ENCODE data around the gene MT1M. TPM values are rescaled to one million over a fixed set of nuclear protein-coding genes. Genes with fewer than 3 reads are reported as not detected.
"Not testable (repeated sequence)": the region's sequence is repeated elsewhere in the genome, so short reads cannot be mapped to it uniquely, and the experiment has no call there.

The MT1M gene
- not detected for total RNA-seq
- total RNA-seq, result 0 reads per million in 2 donors

- no peaks in the 10 kb centered on the region for H3K9me3 ChIP-seq (ENCODE audit: control insufficient read depth, low read length, poor library complexity, severe bottlenecking)
- Mint-ChIP-seq H3K36me3 (ENCODE audit: low read depth) (peaks cover 5% of the 10 kb centered on the region), H3K4me1 (peaks cover 15% of the 10 kb centered on the region), H3K4me3 (peak within 1 kb of the TSS; percentile 79), H3K27me3 (peaks cover 66% of the 10 kb centered on the region), H3K27ac (no peak within 1 kb of the TSS)
- ATAC-seq (peak; percentile 30), DNase-seq (no peak)
Measured at GRCh38 chr16:56632156-56632847, at the start of gene MT1M. TSS of gene MT1M (plus strand) at chr16:56632659. CDS start at chr16:56632732, 73 bp downstream.

GRCh38 chr16:56582911-56583310 lies 49.5 kb upstream of the MT1M start:
- not testable (repeated sequence) for H3K9me3 ChIP-seq (ENCODE audit: control insufficient read depth, low read length, poor library complexity, severe bottlenecking); H3K4me1 Mint-ChIP-seq; DNase-seq; H3K36me3 Mint-ChIP-seq (ENCODE audit: low read depth); H3K4me3 Mint-ChIP-seq; ATAC-seq
- Mint-ChIP-seq H3K27me3 (peaks cover 36% of the 10 kb centered on the region), H3K27ac (peak overlapping the region; percentile 1)

DNA sequence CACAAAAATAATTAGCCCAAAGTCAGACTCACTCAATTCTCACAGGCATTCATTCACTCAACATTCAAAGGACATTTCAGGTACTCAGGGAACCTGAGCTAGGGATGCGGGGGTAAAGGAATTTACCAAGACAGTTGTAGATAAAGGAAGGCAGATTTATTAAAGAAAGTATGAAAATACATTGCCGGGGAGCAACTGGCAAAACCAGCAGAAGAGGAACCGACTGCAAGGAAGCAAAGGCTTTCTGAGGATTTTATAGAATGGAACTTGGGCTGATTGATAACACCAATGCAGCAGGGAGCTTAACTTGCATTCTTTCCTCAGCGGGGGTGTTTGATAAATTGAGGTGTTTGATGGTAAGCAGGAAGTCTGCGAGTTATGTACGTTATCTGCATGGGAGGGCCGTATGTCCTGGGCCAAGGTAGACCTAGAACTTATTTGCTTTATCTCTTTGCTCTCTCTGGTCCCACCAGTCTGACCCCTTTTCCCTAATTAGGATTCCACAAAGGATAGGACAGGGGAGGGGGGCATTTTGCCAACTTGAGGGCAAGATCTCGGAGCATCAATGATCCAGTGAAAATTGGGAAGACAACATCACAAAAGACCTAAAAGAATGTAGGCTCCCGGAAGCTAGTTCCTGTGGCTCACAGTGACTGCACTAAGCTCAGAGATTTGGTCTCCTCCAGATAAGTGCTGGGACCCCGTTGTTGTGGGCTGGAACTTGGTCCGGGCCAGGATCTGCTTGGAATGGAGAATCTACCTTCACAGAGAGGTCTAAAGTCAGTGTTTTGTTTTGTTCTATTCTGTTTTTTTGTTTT lies 48.9 kb upstream of the MT1M start:
- H3K9me3 ChIP-seq (ENCODE audit: control insufficient read depth, low read length, poor library complexity, severe bottlenecking), result no peaks in the 10 kb centered on the region
- H3K4me1 Mint-ChIP-seq, result peaks cover 2% of the 10 kb centered on the region
- no peak for ATAC-seq
- peak overlapping the region; percentile 1 for H3K27ac Mint-ChIP-seq
- peaks cover 3% of the 10 kb centered on the region for H3K36me3 Mint-ChIP-seq (ENCODE audit: low read depth)
- no peak for DNase-seq
- H3K27me3 Mint-ChIP-seq, result peaks cover 43% of the 10 kb centered on the region
- H3K4me3 Mint-ChIP-seq, result no peak overlapping the region

DNA sequence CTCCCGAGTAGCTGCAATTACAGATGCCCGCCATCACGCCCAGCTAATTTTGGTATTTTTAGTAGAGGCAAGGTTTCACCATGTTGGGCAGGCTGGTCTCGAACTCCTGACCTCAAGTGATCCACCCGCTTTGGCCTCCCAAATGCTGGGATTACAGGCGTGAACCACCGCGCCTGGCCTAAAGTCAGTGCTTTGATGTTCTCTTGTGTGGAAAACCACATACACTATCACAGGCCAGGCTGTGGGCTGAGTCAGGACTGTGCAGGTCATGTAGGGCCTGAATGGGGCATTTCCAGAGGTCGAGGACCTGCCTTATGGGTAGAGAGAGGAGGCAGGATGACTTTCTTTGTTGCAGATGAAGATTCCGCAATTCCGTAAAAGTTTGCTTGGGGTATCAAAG lies 48.2 kb upstream of the MT1M start:
- no peak for DNase-seq
- peaks cover 48% of the 10 kb centered on the region for H3K27me3 Mint-ChIP-seq
- no peak overlapping the region for H3K4me3 Mint-ChIP-seq

GRCh38 chr16:56588781-56589140 lies 43.7 kb upstream of the MT1M start:
- no peaks in the 10 kb centered on the region for H3K9me3 ChIP-seq (ENCODE audit: control insufficient read depth, low read length, poor library complexity, severe bottlenecking)
- H3K36me3 Mint-ChIP-seq (ENCODE audit: low read depth), result peaks cover 8% of the 10 kb centered on the region
- no peak overlapping the region for H3K27ac Mint-ChIP-seq
- H3K27me3 Mint-ChIP-seq, result peaks cover 60% of the 10 kb centered on the region
- H3K4me3 Mint-ChIP-seq, result peak overlapping the region; percentile 91
- no peak for DNase-seq
- peaks cover 17% of the 10 kb centered on the region for H3K4me1 Mint-ChIP-seq
- ATAC-seq, result no peak

More for the DNA sequence above, 48.2 kb upstream of the MT1M start:
- H3K9me3 ChIP-seq (ENCODE audit: control insufficient read depth, low read length, poor library complexity, severe bottlenecking), result no peaks in the 10 kb centered on the region
- peaks cover 6% of the 10 kb centered on the region for H3K36me3 Mint-ChIP-seq (ENCODE audit: low read depth)
- H3K4me1 Mint-ChIP-seq, result peaks cover 7% of the 10 kb centered on the region
- no peak for ATAC-seq
- H3K27ac Mint-ChIP-seq, result no peak overlapping the region

DNA sequence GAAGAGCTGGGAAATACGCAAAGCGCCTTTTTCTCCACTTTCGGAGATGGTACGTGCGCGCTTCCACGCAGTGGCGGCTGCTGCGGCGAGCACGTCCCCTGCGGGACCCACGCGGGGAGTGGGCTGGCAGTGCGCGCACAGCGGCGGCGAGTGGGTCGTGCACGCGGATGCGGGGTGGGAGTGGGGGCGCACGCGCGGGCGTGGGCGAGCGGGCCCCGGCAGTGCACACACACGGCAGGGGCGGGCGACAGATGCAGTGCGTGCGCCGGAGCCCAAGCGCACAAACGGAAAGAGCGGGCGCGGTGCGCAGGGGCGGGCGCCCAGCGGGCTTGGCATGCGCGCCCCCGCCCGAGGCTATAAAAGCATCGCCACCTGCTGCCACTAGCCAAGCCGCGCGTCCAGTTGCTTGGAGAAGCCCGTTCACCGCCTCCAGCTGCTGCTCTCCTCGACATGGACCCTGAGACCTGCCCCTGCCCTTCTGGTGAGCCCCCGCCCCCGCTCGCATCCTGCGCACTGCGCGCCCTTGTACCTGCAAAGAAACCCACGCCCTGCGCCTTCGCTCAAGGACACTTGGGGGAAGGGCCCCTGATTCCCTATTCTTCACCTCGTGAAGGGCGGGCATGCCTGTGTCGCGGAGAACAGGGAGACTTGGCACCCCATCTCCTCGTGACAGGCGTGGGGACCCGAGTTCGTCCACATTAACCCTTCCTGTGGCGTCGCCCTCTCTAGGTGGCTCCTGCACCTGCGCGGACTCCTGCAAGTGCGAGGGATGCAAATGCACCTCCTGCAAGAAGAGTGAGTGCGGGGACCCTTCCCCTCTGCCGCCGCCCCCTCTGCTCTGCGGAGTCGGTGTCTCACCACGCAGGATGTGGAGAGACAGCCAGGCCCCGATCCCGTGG lies 43.1 kb upstream of the MT1M start, which contains the start of gene MT3:
Gene MT3, plus strand, starts transcription at position 388 of the 899 bp plus-strand sequence. Its CDS starts 63 bp downstream, at position 451.
- Mint-ChIP-seq H3K4me1 (peaks cover 17% of the 10 kb centered on the region), H3K27ac (no peak within 1 kb of the TSS), H3K27me3 (peaks cover 54% of the 10 kb centered on the region), H3K4me3 (peak within 1 kb of the TSS; percentile 91), H3K36me3 (ENCODE audit: low read depth) (peaks cover 8% of the 10 kb centered on the region)
- DNase-seq (no peak), ATAC-seq (peak; percentile 70)
- no peaks in the 10 kb centered on the region for H3K9me3 ChIP-seq (ENCODE audit: control insufficient read depth, low read length, poor library complexity, severe bottlenecking)

- Mint-ChIP-seq H3K27me3 (peaks cover 45% of the 10 kb centered on the region), H3K4me3 (no peak overlapping the region), H3K4me1 (peaks cover 17% of the 10 kb centered on the region), H3K27ac (no peak overlapping the region), H3K36me3 (ENCODE audit: low read depth) (peaks cover 8% of the 10 kb centered on the region)
- DNase-seq, result no peak
- H3K9me3 ChIP-seq (ENCODE audit: control insufficient read depth, low read length, poor library complexity, severe bottlenecking), result no peaks in the 10 kb centered on the region
- no peak for ATAC-seq
Measured at GRCh38 chr16:56591377-56592060, 40.9 kb upstream of the MT1M start.

GRCh38 chr16:56593573-56594291 lies 38.7 kb upstream of the MT1M start:
- Mint-ChIP-seq H3K27ac (no peak overlapping the region), H3K27me3 (peaks cover 30% of the 10 kb centered on the region), H3K36me3 (ENCODE audit: low read depth) (peaks cover 4% of the 10 kb centered on the region), H3K4me1 (peaks cover 17% of the 10 kb centered on the region), H3K4me3 (no peak overlapping the region)
- ATAC-seq (no peak), DNase-seq (no peak)
- H3K9me3 ChIP-seq (ENCODE audit: control insufficient read depth, low read length, poor library complexity, severe bottlenecking), result no peaks in the 10 kb centered on the region

GRCh38 chr16:56594292-56594619 lies 38.2 kb upstream of the MT1M start:
- no peaks in the 10 kb centered on the region for H3K9me3 ChIP-seq (ENCODE audit: control insufficient read depth, low read length, poor library complexity, severe bottlenecking)
- DNase-seq, result no peak
- no peak overlapping the region for H3K27ac Mint-ChIP-seq
- no peak overlapping the region for H3K4me3 Mint-ChIP-seq
- ATAC-seq, result no peak
- peaks cover 26% of the 10 kb centered on the region for H3K27me3 Mint-ChIP-seq
- peaks cover 14% of the 10 kb centered on the region for H3K4me1 Mint-ChIP-seq
- peaks cover 2% of the 10 kb centered on the region for H3K36me3 Mint-ChIP-seq (ENCODE audit: low read depth)

- no peak for DNase-seq
- Mint-ChIP-seq H3K36me3 (ENCODE audit: low read depth) (peaks cover 4% of the 10 kb centered on the region), H3K4me3 (no peak overlapping the region), H3K27me3 (peaks cover 22% of the 10 kb centered on the region), H3K27ac (no peak overlapping the region), H3K4me1 (peaks cover 9% of the 10 kb centered on the region)
- peak; percentile 71 for ATAC-seq
- no peaks in the 10 kb centered on the region for H3K9me3 ChIP-seq (ENCODE audit: control insufficient read depth, low read length, poor library complexity, severe bottlenecking)
Measured at GRCh38 chr16:56600398-56600999, 32.0 kb upstream of the MT1M start.

DNA sequence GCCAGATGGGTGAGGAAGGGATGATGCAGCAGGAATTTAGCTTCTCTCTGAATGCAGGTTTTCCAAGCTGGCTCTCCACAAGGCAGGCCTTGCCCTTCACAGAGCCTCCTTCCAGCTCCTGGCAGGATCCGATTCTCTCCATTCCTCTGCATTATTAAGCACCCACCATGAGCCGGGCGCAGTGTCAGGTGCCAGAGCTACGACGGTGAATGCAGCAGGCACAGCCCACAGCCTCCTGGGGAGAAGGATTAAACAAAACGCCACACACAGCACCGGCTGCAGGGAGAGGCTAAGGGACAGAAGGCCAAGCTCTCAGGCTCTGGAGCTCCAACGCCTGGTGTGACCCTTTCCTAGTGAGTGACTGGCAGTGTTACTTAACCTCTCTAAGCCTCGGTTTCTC lies 31.1 kb upstream of the MT1M start:
- Mint-ChIP-seq H3K27me3 (peaks cover 22% of the 10 kb centered on the region), H3K4me3 (no peak overlapping the region), H3K27ac (no peak overlapping the region), H3K4me1 (peaks cover 9% of the 10 kb centered on the region), H3K36me3 (ENCODE audit: low read depth) (peaks cover 4% of the 10 kb centered on the region)
- DNase-seq, result no peak
- no peaks in the 10 kb centered on the region for H3K9me3 ChIP-seq (ENCODE audit: control insufficient read depth, low read length, poor library complexity, severe bottlenecking)
- ATAC-seq, result no peak

DNA sequence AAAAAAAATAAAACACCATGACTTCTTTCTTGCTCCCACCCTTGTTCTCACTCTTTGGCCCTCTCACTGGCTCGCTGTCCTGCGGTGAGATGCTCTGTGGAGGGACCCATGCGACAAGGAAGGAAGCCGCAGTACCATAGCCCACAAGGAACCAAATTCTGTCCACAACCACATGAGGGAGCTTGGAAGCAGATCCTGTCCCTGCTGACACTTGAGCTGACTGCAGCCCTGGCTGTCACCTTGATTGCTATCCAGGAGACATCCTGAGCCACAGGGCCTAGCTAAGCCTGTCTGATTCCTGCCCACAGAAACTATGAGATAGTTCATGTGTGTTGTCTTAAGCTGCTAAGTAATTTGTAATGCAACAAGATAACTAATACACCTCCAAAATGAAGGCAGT lies 28.9 kb upstream of the MT1M start:
- no peak overlapping the region for H3K27ac Mint-ChIP-seq
- peaks cover 22% of the 10 kb centered on the region for H3K27me3 Mint-ChIP-seq
- ATAC-seq (no peak), DNase-seq (no peak)
- peaks cover 4% of the 10 kb centered on the region for H3K36me3 Mint-ChIP-seq (ENCODE audit: low read depth)
- peaks cover 21% of the 10 kb centered on the region for H3K4me1 Mint-ChIP-seq
- no peak overlapping the region for H3K4me3 Mint-ChIP-seq
- H3K9me3 ChIP-seq (ENCODE audit: control insufficient read depth, low read length, poor library complexity, severe bottlenecking), result no peaks in the 10 kb centered on the region

Data from T-helper 17 cell (primary cell).